Ovary (tissue), 3 donors: ENCODE data around the gene BACH1.

ENCODE experiments used
- EP300 ChIP-seq: sonication (generic); formaldehyde crosslinking; IDR thresholded peaks from one replicate; pipeline ENCODE4 v1.6.1; 2017; ENCODE audit warnings: antibody characterized with exemption
- POLR2A ChIP-seq: fragments of 450-650 bp; IDR thresholded peaks from one replicate; pipeline ENCODE4 v1.6.1; 2017; ENCODE audit warnings: antibody characterized with exemption, mild to moderate bottlenecking, moderate library complexity
- TF ChIP-seq, protein P1 (sequence below), 3 donors: fragments of 450-650 bp in 2 of 3; fragments of 200-600 bp in 1 of 3; IDR thresholded peaks; one replicate each; pipeline versions ENCODE4 v1.5.1 to v1.8.0; 2016 to 2022; ENCODE audit warnings: antibody characterized with exemption in 3 of 3, mild to moderate bottlenecking in 1 of 3
- donor health status: DM: no; HTN: no; CAD: no.

GRCh38 chr21:29362758-29363157 lies 64.0 kb downstream of the BACH1 start:
- TF ChIP-seq, protein P1, sequence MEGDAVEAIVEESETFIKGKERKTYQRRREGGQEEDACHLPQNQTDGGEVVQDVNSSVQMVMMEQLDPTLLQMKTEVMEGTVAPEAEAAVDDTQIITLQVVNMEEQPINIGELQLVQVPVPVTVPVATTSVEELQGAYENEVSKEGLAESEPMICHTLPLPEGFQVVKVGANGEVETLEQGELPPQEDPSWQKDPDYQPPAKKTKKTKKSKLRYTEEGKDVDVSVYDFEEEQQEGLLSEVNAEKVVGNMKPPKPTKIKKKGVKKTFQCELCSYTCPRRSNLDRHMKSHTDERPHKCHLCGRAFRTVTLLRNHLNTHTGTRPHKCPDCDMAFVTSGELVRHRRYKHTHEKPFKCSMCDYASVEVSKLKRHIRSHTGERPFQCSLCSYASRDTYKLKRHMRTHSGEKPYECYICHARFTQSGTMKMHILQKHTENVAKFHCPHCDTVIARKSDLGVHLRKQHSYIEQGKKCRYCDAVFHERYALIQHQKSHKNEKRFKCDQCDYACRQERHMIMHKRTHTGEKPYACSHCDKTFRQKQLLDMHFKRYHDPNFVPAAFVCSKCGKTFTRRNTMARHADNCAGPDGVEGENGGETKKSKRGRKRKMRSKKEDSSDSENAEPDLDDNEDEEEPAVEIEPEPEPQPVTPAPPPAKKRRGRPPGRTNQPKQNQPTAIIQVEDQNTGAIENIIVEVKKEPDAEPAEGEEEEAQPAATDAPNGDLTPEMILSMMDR (IDR thresholded peaks at IDR 0.05) = no peak
- TF ChIP-seq EP300 = no peak
- TF ChIP-seq POLR2A = no peak
